KMS-11 (cell line): Measurements from ENCODE around the gene PKNOX1.
"Not testable (repeated sequence)": the region's sequence is repeated elsewhere in the genome, so short reads cannot be mapped to it uniquely, and the experiment has no call there.

Source experiments
- H2AFZ ChIP-seq: fragments of 200-600 bp; sonication (generic); 2 replicates; pipeline ENCODE4 v1.6.1; 2016; ENCODE audit warnings: antibody characterized with exemption, mixed run types, low read depth
- H3K27ac ChIP-seq: fragments of 200-600 bp; sonication (generic); 2 replicates; pipeline ENCODE4 v1.6.1; 2016; ENCODE audit warnings: mild to moderate bottlenecking, mixed run types
- H3K27me3 ChIP-seq: fragments of 200-600 bp; sonication (generic); 2 replicates; pipeline ENCODE4 v1.6.1; 2017; ENCODE audit warnings: mild to moderate bottlenecking, low read depth, mixed run types, moderate library complexity; ENCODE audit not compliant: insufficient read depth
- H3K36me3 ChIP-seq: fragments of 200-600 bp; sonication (generic); 2 replicates; pipeline ENCODE4 v1.6.1; 2017; ENCODE audit warnings: mild to moderate bottlenecking, mixed run types; ENCODE audit not compliant: insufficient read depth
- H3K4me1 ChIP-seq: fragments of 200-600 bp; sonication (generic); 2 replicates; pipeline ENCODE4 v1.6.1; 2016; ENCODE audit warnings: mild to moderate bottlenecking, low read depth, mixed run types; ENCODE audit not compliant: poor library complexity, severe bottlenecking
- H3K4me2 ChIP-seq: fragments of 200-600 bp; sonication (generic); 2 replicates; pipeline ENCODE4 v1.7.0; 2016; ENCODE audit warnings: mild to moderate bottlenecking, mixed run types
- H3K4me3 ChIP-seq: fragments of 200-600 bp; sonication (generic); IDR thresholded peaks from 2 replicates; pipeline ENCODE4 v1.6.1; 2017; ENCODE audit warnings: low read depth, low read length, mixed read lengths; ENCODE audit not compliant: insufficient read depth
- H3K79me2 ChIP-seq: fragments of 200-600 bp; sonication (generic); 2 replicates; pipeline ENCODE4 v1.6.1; 2016; ENCODE audit warnings: low read depth, mixed run types; ENCODE audit not compliant: insufficient read depth
- H3K9ac ChIP-seq: fragments of 200-600 bp; sonication (generic); 2 replicates; pipeline ENCODE4 v1.6.1; 2016; ENCODE audit warnings: mild to moderate bottlenecking, mixed run types
- H4K20me1 ChIP-seq: fragments of 200-600 bp; sonication (generic); 2 replicates; pipeline ENCODE4 v1.6.1; 2016; ENCODE audit warnings: mild to moderate bottlenecking, mixed run types; ENCODE audit not compliant: insufficient read depth

PKNOX1 gene

DNA sequence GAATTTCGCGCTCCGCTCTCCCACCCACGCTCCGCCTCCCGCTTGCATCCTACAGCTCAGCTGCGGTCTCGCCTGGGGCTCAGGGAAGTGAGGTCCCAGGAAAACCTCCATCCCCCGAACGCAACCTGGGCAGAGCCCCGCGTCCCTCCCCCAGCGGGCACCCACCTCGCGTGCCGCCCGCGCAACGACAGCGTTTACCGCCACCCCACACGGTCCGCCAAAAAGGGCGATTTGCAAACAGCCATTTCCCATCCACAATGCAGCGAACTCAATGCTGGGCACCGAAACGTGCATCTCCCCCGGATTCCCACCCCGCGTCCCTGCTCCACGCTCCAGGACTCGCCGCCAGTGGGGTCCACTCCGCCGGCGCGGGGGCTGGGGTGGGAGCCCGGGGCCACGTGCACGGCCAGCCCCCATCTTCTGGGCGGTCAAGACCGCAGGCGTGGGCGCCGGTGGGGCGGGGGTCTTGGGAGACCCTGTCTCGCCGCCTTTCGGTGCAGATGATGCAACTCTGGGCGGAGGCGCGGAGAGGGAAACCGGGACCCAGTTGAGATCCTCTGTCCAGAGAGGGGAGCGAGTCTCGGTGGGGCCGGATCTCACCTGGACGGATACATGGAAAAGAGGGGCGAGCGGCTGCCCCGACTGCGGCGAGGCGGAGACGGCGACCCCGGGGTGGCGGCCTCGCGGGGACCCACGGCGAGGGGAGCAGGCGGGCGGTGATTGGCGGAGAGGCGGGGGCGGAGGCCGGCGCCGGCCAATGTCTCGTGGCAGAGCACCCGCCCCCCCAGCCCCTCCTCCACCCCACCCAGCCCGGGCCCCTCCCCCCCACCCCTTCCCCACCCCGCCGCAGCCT is 101.0 kb downstream of the PKNOX1 start, which contains the start of gene CBS:
TSS of gene CBS (minus strand) at position 666 of the 853 bp plus-strand sequence. CDS start 3,642 bp downstream, outside the sequence.
- not testable (repeated sequence) for H3K4me3 ChIP-seq, H2AFZ ChIP-seq, H3K27ac ChIP-seq, H3K9ac ChIP-seq, H3K36me3 ChIP-seq, H3K79me2 ChIP-seq, H4K20me1 ChIP-seq, H3K4me2 ChIP-seq, H3K4me1 ChIP-seq, H3K27me3 ChIP-seq

DNA sequence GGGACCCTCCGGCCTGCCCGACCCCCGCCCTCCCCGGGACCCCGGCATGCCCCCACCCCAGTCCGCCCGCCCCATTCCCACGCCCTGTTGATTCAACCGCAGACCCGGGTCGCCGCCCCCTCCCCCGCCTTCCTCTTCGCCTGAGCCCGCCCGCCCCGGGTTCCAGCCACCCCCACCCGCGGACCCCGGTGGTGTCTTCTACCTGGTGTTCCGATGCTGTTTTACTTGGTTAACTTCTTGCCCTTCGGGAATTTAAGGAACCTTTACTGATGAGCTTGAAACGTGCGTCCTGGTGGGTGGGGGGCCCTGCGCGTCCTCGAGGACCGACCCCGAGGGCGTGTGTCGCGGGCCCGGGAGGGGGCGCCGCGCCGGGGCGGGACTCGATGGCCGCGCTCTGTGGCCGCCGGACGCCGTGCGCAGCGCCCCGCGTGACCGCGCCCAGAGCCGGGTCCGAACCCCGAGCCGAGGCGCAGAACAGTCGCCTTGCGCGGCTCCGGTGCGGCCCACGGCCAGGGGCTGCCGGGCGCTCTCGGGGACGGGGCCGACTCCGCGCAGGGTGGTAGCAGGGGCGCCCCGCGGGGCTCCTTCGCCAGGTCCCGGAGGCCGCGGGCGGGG is 101.8 kb downstream of the PKNOX1 start:
- H3K79me2 ChIP-seq: not testable (repeated sequence)

GRCh38 chr21:43076643-43077042 is 102.3 kb downstream of the PKNOX1 start:
- H3K79me2 ChIP-seq, H3K4me3 ChIP-seq, H3K9ac ChIP-seq, H3K27me3 ChIP-seq, H2AFZ ChIP-seq, H3K4me2 ChIP-seq, H3K36me3 ChIP-seq, H3K27ac ChIP-seq, H4K20me1 ChIP-seq, H3K4me1 ChIP-seq: not testable (repeated sequence)

More for the DNA sequence above, 101.8 kb downstream of the PKNOX1 start:
- H3K36me3 ChIP-seq, H4K20me1 ChIP-seq, H3K4me1 ChIP-seq, H3K4me3 ChIP-seq, H3K9ac ChIP-seq, H2AFZ ChIP-seq, H3K27me3 ChIP-seq, H3K27ac ChIP-seq, H3K4me2 ChIP-seq: not testable (repeated sequence)

DNA sequence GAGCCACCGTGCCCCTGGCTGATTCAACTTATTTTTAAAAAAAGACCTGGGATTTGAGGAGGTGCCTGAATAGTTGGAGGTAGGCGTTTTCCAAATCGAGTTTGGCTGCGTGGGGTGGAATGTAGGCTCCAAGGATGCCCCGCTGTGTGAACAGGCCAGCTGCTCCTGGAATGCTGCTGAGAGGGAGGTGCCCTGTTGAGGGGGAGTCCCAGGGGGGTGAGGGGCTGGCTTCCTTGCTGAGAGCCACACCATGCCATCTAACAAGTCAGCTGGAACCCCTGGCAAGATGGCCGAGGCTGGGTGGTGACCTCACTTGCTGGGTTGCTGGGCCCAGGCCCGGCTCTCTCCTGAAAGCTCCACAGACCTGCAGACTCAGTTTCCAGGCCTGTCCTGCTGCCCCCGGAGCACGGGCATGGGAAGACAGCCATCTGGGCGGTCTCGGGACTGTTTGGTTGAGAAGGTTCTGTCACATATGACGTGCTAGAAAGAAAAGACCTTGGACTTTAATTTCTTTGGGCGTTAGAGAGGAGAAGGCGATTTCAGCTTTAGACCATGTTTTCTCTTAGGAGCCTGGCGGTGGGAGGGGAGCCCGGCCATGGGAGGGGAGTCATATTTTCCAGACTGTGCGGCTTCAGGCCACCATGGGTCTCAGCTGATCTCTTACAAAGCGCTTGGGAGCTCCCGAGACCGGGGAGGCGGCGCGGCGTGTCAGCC is 108.4 kb downstream of the PKNOX1 start:
- not testable (repeated sequence) for H3K4me1 ChIP-seq, H3K27ac ChIP-seq, H3K27me3 ChIP-seq, H3K4me3 ChIP-seq, H2AFZ ChIP-seq, H3K9ac ChIP-seq, H3K4me2 ChIP-seq, H3K36me3 ChIP-seq, H4K20me1 ChIP-seq, H3K79me2 ChIP-seq
